ENCODE measurements around the gene ST14. TPM values are rescaled to one million over a fixed set of nuclear protein-coding genes. Genes with fewer than 3 reads are reported as not detected.
"Not testable (repeated sequence)": the region's sequence is repeated elsewhere in the genome, so short reads cannot be mapped to it uniquely, and the experiment has no call there.

ST14 gene
- total RNA-seq, 1 donor from 2014 or later = 22.6 TPM

GRCh38 chr11:130241713-130242112, 82.1 kb downstream of the ST14 start:
- Mint-ChIP-seq H3K4me1 (peaks cover 23% of the 10 kb centered on the region), H3K27ac (no peak overlapping the region), H3K9me3 (no peaks in the 10 kb centered on the region), H3K36me3 (ENCODE audit: low read depth) (peaks cover 33% of the 10 kb centered on the region), H3K4me3 (no peak overlapping the region), H3K27me3 (no peaks in the 10 kb centered on the region)
- ChIA-PET CTCF (interaction anchor here (1.3 kb wide), 1 partner anchor 29 kb away, joined by 3 read pairs; no protein-coding TSS in a partner anchor), POLR2A (no interaction called here)
- TF ChIP-seq CTCF (IDR thresholded peaks at IDR 0.05) = no peak
- DNase-seq = no peak
- ATAC-seq (ENCODE audit: low read depth) = no peak
- intact Hi-C loops (cut with micrococcal nuclease) = no loop called here

GRCh38 chr11:130243816-130244215, 84.2 kb downstream of the ST14 start:
- CTCF ChIA-PET = no interaction called here
- Mint-ChIP-seq H3K9me3 (no peaks in the 10 kb centered on the region), H3K27me3 (no peaks in the 10 kb centered on the region), H3K27ac (peak overlapping the region; percentile 39), H3K4me1 (peaks cover 20% of the 10 kb centered on the region), H3K36me3 (ENCODE audit: low read depth) (peaks cover 16% of the 10 kb centered on the region), H3K4me3 (no peak overlapping the region)
- DNase-seq (no peak), ATAC-seq (ENCODE audit: low read depth) (no peak)
- intact Hi-C loops (cut with micrococcal nuclease) = no loop called here
- no peak for TF ChIP-seq CTCF (IDR thresholded peaks at IDR 0.05)
- POLR2A ChIA-PET = interaction anchor here (0.6 to 1.0 kb wide), 5 partner anchors 11 to 57 kb away, joined by 3 to 8 read pairs (median 3); no protein-coding TSS in a partner anchor

GRCh38 chr11:130244848-130245247, 85.3 kb downstream of the ST14 start:
- intact Hi-C loops (cut with micrococcal nuclease) = no loop called here
- Mint-ChIP-seq H3K9me3 (no peaks in the 10 kb centered on the region), H3K36me3 (ENCODE audit: low read depth) (peaks cover 9% of the 10 kb centered on the region), H3K4me1 (peaks cover 21% of the 10 kb centered on the region), H3K4me3 (no peak overlapping the region), H3K27ac (no peak overlapping the region), H3K27me3 (no peaks in the 10 kb centered on the region)
- DNase-seq = no peak
- TF ChIP-seq CTCF (IDR thresholded peaks at IDR 0.05) = no peak
- CTCF ChIA-PET = no interaction called here
- ATAC-seq (ENCODE audit: low read depth) = no peak
- POLR2A ChIA-PET = interaction anchor here (1.0 kb wide), 1 partner anchor 35 kb away, joined by 3 read pairs; no protein-coding TSS in a partner anchor

- H3K9me3 Mint-ChIP-seq; H3K27ac Mint-ChIP-seq; H3K27me3 Mint-ChIP-seq; ATAC-seq (ENCODE audit: low read depth); CTCF ChIA-PET; POLR2A ChIA-PET; DNase-seq; intact Hi-C loops (cut with micrococcal nuclease); H3K4me3 Mint-ChIP-seq: not testable (repeated sequence)
- Mint-ChIP-seq H3K4me1 (peaks cover 22% of the 10 kb centered on the region), H3K36me3 (ENCODE audit: low read depth) (peaks cover 11% of the 10 kb centered on the region)
Measured at GRCh38 chr11:130245375-130245774, 85.8 kb downstream of the ST14 start.

- Mint-ChIP-seq H3K36me3 (ENCODE audit: low read depth) (peaks cover 20% of the 10 kb centered on the region), H3K27me3 (no peaks in the 10 kb centered on the region), H3K9me3 (no peaks in the 10 kb centered on the region), H3K4me3 (no peak overlapping the region), H3K27ac (no peak overlapping the region), H3K4me1 (peaks cover 22% of the 10 kb centered on the region)
- ATAC-seq (ENCODE audit: low read depth) (no peak), DNase-seq (no peak)
- intact Hi-C loops (cut with micrococcal nuclease) = no loop called here
- CTCF ChIA-PET = no interaction called here
- POLR2A ChIA-PET = no interaction called here
- no peak for TF ChIP-seq CTCF (IDR thresholded peaks at IDR 0.05)
Measured at GRCh38 chr11:130246270-130246669, 86.7 kb downstream of the ST14 start.

- ChIA-PET POLR2A (no interaction called here), CTCF (no interaction called here)
- no peak for ATAC-seq (ENCODE audit: low read depth)
- H3K27me3 Mint-ChIP-seq = no peaks in the 10 kb centered on the region
- no peak overlapping the region for H3K27ac Mint-ChIP-seq
- H3K36me3 Mint-ChIP-seq (ENCODE audit: low read depth) = peaks cover 23% of the 10 kb centered on the region
- no peak for TF ChIP-seq CTCF (IDR thresholded peaks at IDR 0.05)
- intact Hi-C loops (cut with micrococcal nuclease) = no loop called here
- H3K9me3 Mint-ChIP-seq = peaks cover under 1% of the 10 kb centered on the region
- peaks cover 20% of the 10 kb centered on the region for H3K4me1 Mint-ChIP-seq
- no peak for DNase-seq
- H3K4me3 Mint-ChIP-seq = no peak overlapping the region
Measured at GRCh38 chr11:130246738-130247137, 87.2 kb downstream of the ST14 start.
